ENCODE results near the gene MEIOSIN.
A peak's percentile ranks its signal among the peaks of the same experiment; 100 is the strongest.
"Not testable (repeated sequence)": the region's sequence is repeated elsewhere in the genome, so short reads cannot be mapped to it uniquely, and the experiment has no call there.

The MEIOSIN gene

DNA sequence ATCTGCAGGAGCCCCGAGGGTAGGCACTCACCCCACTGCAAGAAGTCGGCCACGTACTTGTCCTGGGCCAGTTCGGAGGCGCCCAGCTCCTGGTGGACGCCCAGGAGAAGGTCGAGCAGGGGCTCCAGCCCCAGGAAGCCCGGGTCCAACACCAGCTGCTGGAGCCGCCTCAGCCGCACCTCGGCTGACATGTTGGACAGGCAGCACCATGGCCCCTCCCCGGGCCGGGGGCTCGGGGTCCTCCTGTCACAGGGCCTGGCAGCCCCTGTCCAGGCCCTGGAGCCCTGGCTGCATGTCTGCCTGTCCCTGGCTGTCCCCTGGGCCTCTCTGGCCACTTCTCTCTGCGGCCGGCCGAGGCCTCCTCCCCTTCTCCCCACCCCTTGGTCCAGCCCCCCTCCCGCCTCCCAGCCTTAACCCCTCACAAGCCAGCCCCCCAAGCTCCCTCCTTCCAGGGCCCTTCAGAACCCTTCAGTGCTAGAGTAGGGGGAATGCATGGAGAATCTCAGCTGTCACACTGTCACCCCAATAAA lies 49.0 kb downstream of the MEIOSIN start, which contains the start of gene DMPK:
Gene DMPK, minus strand, starts transcription at position 329 of the 530 bp plus-strand sequence. Its CDS starts 138 bp downstream, at position 191.
- no peak for DNase-seq

DNA sequence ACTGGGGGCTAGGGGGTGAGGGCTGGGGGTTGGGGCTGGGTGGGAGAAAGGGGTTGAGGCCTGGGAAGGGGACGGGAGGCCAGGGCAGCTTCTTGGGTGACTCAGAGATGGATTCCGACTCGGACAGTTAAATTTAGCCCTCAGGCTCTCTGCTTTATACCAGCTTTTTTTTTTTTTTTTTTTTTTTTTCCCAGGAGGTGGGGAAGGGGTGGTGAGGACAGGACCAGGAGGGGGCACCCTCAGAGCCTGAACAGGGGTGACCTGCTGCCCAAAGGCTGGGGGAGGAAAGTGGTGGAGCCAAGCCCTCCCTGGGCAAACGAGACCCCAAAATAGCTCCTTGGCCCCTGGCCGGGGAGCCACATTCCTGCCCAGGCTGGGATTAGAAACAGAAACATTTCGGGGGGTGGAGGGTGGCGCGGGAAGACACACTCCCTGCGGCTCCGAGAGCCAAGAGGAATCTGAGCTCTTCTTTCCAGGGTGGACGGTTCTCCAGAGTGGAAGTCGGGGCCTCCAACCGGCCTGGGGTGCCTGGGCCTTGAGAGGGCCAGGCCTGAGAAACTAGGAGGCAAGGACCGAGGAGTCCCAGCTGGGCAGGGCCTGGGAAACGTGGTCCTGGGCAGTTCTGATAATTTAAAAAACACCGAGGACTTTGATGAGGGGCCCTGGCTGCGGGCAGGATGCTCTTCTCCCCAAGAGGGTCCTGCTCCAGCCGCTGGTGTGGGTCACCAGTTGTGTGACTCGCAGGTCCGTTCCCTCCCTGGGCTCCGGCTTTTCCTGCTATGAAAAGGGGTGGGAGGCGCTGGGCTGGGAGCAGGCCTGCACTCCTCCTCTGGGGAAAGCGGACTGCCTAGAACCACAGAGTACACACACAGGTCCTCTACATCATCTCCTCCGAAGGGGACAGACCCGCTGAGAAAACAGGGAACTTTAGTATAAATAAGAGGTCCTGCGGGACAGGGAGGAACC lies 49.9 kb downstream of the MEIOSIN start:
- no peak for DNase-seq

DNA sequence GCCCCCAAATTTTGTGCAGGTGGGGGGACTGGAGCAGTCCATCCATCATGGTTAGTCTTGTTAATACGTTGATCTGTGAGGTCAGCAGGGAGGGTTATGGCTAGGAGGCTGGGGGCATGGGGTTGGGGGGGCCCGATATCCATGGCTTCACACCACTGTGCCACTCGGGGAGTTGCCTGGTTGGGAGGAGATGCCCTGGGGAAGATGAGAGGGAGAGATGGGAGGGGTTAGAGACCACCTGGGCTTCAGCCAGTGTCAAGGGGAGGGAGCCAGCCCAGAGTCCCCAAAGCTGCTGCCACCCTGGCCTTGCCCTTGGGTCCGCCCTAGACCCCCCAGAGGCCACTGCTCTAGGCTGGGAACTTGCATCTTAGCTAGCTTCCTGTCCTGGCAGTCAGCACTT lies 50.9 kb downstream of the MEIOSIN start:
- no peak for DNase-seq

DNA sequence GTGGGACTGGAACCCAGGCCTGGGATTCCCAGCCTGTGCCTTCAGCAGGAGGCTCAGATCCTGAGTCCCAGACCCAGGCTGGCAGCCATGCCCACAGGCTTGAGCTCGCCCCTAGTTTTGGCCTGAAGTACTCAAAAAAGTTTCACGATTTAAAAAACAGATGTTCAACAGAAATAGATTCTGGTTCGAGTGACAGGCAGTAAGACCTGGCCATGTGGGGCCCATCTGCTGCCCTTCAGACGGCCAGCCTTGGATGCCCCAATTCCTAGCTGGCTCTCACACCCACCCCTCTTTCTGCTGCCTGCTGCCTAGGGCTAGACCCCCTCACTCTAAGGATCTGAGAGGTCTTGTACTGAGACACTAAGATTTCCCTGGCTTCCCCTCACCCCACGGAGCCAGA lies 51.9 kb downstream of the MEIOSIN start:
- DNase-seq: no peak

DNA sequence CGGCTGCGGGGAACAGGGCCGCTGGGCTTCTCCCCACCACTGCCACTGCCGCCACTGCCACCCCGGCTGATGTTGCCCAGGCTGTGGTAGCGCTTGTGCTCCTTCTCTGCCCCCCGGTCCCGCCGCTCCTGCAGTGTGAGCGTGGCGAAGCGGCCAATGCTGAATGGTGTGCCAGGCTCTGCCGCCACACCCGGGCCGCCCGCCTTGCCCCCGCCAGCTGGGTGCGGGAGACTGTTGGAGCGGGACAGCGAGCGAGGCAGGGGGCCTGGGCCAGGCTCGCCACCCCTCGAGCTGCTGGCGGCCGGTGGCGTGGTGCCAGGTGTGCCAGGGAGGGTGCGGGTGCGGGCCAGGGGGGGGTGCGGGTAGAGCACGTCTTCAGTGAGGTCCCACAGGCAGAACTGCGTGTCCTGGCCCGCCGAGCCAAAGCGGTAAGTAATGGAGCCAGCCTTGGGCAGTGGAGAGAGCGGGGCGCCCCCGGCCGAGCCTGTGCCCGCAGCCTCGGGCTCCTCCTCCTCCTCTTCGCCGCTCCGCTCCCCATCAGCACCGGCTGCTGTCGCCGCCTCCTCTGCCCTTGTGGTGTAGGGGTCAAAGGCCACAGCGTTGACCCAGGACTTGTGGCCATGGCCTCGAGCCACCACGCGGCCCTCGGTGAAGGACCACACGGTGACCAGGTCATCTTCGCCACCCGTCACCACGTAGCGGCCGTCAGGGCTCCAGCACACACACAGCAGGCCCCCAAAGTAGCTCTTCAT lies 52.7 kb downstream of the MEIOSIN start:
- DNase-seq: no peak

DNA sequence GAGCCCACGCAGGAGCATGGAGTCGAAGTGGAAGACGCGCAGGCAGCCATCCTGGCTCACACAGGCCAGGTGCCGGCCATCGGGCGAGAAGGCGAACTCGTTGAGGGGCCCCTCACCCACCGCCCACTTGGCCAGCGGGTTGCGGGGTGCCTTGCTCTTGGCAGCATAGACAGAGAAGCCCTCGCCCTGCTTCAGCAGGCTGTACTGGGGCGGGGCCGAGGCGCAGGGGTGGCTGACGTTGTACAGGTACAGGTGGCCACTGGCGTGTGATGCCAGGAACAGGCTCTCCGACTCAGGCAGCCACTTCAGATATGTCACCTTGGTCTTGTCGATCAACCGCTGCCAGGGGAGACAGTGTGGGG lies 53.3 kb downstream of the MEIOSIN start:
- no peak for DNase-seq

DNA sequence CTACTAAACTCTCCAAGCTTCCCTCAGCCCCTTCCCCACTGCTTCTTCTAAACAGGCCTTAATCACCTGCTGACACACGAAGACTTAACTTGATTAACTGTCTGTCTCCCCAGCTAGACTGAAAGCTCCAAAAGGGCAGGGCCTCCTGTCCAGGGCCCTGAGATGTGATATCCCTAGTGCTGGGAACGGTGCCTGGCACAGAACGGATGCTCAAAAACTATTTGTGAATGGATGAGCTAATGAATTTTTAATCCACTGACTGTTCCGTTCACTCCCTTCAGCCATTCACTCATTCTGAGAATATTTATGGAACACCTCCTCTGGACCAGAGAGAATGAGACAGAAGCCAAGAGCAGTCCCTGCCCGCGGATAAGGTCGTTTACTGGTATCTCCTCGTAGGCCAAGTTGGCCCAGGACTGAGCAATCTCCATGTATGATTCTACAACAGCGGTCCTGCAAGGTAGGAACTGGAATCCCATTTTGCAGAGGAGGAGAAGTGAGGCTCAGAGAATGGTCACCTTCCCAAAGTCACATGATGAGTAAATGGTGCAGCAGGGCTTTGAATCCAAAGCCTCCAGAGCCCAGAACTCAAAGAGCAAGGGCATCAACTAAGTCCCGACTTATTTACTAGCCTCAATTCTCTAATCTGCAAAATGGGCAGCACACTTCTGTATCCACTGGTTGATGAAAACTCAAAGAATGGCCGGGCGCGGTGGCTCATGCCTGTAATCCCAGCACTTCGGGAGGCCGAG lies 56.0 kb downstream of the MEIOSIN start:
- no peak for DNase-seq

DNA sequence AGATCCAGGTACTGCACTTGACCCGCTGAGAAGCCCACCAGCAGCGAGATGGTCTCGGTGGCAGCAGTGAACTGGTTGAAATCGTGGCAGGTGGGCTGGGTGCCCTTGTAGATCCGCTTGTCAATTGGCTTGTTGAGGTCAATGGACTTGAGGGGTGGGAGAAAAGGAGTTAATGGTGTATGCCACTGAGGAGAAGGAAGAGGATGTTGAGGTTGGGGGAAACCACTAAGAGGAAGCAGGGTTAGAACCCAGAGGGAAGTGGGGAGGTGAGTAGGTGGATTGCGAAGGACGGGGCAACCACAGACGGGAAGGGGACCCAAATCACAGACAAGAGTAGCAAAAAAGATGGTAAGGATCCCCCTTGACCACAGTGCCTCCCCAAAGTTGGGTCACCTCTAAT lies 57.7 kb downstream of the MEIOSIN start:
- DNase-seq: peak; percentile 60

DNA sequence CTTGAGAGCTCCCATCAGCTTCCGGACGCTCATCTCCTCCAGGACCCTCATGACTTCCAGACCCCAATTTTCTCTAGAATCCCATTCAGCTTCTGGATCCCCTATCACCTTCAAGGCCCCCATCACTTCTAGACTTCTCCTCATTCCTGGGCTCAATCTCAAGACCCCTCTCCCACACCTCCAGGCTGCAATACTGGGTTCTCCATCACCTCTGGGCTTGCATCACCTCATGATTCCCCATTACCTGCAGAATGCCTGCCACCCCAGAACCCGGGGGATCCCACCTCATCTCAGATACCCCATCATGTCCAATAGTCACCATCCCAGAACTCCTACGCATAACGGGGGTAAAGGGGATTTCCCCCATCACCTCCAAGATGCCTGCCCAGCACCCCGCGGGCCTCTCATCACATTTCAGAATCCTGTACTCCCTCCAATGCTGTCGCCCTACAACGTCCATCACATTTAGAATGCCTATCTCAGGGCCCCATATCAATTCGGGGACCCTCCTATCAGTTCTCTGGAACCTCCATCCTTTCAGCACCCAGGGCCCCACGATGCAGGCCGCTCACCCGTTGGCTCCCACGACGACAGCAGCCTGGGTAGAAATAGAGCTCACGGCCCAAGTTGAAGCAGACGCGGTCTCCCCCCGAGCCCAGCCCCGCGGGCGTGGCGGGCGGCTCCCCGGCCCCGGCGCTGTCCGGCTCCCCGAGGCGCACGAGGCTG lies 58.7 kb downstream of the MEIOSIN start:
- DNase-seq: peak; percentile 24

DNA sequence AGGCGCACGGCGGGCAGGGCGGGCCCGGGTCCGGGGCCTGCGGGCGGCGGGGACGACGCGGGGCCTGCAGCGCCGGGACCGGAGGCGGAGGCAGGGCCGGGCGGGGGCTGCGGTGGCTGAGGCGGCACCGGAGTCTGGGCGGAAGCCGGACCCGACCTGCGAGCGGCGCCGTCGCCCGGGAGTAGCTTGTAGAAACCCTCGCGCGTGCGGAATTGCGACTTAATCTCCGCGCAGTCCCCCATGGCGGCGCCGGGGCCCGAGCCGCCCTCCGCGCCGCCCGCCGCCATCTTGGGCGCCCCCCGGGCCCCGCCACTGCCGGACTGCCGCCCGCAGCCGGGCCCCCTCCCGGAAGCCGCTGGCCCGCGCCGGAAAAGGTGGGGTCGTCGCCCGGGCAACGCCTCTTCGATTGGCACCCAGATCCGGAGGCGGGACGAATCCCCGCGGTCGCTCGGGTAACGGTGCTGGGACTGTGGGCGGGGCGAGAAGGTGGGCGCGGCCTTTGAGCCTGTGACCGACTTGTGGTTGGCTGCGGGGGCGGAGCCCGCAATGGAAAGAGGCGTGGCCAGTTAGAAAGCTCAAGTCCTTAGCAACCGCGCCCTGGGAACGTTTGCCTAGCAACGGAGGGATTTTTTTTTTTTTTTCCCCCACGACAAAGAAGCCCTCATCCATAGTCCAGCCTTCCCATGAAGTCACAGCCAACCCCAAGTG lies 59.4 kb downstream of the MEIOSIN start, which contains the start of gene DMWD:
Gene DMWD, minus strand, starts transcription at position 376 of the 708 bp plus-strand sequence. Its CDS starts 89 bp downstream, at position 287.
- DNase-seq: peak; percentile 100

DNA sequence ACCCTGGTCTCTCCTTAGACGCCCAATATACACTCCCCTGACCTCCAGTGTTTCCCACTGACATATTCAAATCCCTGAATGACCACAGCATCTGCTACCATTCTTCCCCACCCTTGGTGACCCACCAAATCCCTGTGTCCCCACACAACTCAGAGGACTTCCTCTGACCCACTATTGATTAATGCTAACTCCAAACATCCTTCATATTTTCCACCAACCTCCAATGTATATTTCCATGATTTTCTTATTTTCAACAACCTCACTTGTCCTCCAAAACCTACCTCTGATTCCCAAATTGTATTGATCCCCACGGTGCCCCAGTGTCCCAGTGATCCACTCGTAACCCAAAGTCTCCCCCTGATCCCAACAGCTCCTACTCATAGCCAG lies 59.9 kb downstream of the MEIOSIN start:
- no peak for DNase-seq

DNA sequence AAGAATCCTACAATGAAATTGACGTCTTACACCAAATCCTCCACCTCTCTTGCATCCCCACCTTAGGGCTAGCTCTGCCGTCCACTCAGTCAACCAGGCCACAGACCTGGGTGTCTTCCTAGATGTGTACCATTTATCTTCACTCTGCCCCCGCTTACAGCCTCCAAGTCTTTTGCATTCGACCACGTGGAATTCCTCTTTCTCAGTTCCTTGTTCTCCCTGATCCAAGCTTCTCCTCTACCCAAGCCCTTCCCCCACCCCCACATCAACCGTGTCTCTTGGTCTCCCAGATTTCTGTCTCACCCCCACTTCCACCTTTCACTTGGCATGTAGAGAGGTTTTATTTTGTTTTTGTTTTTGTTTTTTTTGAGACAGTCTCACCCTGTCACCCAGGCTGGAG lies 60.6 kb downstream of the MEIOSIN start:
- DNase-seq: no peak

DNA sequence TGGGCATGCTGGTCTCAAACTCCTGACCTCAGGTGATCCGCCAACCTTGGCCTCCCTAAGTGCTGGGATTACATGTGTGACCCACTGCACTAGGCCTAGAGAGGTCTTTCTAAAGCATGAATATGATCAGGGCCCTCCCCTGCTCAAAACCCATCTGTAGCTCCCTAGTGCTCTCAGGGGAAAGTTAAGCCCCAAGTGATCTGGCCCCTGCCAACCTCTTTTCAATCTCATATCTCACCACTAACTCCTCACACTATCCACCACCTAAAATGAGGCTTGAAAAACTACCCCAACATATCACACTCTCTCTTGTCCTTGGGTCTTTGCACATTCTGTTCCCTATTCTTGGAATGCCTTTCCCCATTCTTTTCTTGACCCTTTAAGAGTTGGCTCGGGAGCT lies 61.4 kb downstream of the MEIOSIN start:
- DNase-seq: no peak

DNA sequence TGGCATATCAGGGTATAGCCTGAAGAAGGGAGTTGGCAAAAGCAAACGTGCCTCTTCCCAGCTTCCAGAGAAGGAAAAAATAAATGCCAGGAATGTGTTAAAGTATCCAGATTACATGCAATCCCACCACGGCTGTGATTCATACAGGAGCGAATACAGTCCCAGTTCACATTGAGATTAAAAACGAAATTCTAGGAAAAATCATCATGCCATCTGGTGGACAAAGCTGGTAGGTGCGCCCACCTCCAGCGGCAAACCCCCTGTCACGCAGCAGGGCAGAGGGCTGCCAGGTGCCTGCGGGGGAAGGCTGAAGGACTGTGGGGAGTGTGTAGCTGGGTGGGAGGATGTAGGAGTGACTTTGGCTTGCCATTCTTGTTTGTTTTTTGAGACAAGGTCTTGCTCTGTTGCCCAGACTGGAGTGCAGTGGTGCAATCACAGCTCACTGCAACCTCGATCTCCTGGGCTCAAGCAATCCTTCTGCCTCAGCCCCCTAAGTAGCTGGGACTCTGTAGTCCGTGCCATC lies 65.8 kb downstream of the MEIOSIN start:
- DNase-seq: peak; percentile 71

DNA sequence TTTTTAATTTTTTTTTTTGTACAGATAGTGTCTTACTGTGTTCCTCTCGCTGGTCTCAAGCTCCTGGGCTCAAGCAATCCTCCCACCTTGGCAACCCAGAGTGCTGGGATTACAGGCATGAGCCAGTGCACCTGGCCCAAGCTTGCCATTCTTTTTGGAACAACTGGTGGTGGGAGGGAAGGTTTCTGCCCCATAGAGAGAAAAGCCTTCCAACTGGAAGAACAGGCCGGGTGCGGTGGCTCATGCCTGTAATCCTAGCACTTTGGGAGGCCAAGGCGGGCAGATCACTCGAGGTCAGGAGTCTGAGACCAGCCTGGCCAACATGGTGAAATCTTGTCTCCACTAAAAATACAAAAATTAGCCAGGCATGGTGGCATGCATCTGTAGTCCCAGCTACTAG lies 66.3 kb downstream of the MEIOSIN start:
- not testable (repeated sequence) for DNase-seq

DNA sequence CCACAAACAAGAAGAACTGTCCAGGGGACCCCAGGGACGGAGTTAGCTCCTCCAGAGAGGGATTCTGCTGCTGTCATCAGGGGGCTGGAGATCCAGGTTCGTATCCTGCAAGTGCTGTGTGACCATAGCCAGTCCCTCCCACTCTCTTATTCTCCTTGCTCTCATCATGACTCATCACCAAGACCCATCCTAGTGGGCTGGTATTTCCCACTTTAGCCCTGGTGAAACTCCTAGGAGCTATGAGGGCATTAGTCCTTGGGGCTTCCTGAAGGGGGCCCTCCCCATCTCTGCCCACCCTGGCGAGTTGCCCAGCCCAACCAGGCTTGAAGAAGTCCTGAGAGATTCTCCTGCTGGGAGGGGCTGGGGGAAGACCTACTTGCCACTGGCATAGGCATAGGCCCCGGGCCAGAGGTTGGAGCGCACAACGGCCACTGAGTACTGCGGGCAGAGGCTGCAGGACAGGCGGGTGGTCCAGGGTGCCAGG lies 66.9 kb downstream of the MEIOSIN start:
- DNase-seq: no peak

DNA sequence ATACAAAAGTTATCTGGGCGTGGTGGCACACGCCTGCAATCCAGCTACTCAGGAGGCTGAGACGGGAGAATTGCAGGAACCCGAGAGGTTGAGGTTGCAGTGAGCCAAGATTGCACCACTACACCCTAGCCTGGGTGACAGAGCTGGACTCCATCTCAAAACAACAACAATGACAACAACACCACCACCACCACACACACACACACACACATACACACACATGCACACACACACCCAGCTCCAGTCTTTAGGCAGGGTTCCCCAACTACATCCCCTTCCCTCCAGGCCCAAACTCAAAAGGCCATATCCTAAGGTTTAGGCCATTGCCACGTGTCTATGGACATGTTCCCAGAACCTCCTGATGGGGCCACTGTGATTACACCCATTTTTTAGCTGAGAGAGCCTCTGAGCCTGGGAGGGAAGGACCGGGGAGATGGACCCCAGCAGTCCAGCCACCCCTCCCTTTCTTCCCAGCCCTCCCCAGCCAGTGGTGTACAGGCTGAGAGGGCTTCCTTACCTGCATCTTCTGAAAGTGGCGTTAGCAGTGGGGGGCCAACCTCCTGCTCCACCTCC lies 68.5 kb downstream of the MEIOSIN start:
- DNase-seq: no peak

DNA sequence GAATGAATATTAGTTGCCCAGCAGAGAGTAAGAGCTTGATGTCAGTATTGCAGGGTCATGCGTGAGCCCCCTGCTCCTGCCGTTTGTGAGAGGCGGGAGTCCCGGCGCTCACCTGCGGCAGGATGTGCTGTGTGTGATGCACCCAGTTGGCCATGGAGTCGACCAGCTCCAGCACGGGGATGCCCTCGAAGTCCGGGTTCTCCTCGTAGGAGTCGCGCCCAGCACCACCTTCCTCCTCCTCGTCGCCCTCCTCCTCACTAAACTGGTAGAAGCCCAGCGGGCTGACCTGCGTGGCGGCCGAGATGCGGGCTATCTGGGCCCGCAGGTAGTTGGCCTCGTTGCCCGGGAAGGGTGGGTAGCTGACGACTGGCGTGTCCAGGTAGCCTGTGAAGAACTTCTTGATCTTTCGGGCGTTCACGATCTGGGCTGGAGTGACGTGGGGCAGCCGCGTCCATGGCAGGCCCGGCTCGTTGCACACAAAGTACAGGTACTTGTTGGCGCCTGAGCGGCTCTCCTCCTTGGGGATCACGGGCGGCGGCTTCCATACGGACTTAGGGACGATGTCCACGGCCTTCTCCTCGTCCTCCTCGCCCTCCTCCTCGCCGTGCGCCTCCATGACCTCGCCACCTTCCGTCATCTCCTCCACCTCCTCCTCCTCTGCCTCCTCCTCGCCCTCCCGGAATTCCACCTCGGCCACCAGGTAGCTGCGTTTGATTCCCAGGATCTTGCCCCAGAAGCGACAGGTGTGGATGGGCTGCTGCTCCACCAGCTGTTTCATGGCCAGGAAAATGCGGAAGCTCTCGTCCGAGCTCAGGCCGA lies 71.1 kb downstream of the MEIOSIN start:
- no peak for DNase-seq

DNA sequence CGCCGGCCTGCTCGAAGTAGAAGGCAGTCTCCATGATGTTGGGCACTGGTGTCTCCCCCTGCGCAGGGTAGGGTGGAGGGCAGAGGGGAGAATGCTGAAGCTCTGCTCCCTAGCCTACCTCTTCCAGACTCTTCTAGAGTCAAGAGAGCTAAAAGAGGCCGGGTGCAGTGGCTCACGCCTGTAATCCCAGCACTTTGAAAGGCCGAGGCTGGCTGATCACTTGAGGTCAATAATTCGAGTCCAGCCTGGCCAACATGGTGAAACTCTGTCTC lies 71.7 kb downstream of the MEIOSIN start:
- DNase-seq: no peak

DNA sequence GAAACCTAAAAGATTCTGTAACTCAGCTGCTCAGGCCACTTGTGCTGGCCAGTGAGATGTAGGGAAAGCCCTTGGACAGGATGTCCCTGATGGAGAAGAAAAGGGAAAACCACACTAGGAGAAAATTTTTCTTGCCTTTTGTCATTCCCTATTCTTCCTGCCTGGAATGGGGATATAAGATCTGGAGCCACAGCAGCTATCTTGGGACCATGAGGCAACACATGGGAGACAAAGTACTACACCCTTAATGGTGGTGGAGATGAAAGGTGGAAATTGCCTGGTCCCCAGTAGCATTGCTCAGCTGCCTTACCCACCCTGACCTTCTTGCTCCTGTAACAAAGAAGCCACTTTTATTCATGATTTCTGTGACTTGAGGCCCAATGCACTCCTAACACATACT lies 72.5 kb downstream of the MEIOSIN start:
- DNase-seq: no peak
